Globus pallidus (tissue), 1 donor: ENCODE data around the gene CD101.

Experiments used
- DNase-seq: peaks from one replicate; pipeline ENCODE4 v3.0.0-alpha.2; 2015; ENCODE audit warnings: low spot score

CD101 gene

GRCh38 chr1:116986421-116987255 is 14.9 kb upstream of the CD101 start:
- DNase-seq, result no peak

DNA sequence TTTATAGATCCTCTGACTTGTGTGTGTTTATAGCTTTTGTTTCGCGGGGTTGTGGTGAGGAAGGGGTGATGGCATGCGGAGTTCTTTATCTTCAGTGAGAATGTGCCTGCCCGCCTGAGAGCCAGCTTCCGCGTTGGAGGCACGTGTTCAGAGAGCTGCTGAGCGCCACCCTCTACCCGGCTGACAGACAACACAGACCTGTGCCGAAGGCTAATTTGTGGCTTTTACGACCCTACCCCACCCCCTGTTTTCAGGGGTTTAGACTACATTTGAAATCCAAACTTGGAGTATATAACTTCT is 14.4 kb upstream of the CD101 start:
- DNase-seq, result no peak

DNA sequence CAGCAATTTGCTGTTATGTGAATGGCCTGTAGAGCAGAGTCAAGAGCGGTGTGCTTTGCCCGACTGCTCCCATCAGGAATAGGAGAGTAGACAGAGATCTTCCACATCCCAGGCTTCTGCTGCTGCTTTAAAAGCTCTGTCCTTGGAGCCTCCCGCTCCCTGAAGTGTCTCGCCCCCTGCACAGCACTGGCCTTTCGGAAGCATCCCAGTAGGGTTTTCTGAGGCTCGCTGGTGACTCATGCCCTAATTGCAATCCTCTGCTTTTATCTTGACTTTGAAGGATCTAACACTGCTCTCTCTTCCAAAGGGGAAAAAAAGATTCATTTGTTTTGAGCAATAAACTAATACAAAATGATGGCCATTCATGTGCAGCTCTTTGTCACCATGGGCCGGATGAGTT is 13.3 kb upstream of the CD101 start:
- DNase-seq, result no peak

GRCh38 chr1:116988908-116989307 is 12.7 kb upstream of the CD101 start:
- no peak for DNase-seq

DNA sequence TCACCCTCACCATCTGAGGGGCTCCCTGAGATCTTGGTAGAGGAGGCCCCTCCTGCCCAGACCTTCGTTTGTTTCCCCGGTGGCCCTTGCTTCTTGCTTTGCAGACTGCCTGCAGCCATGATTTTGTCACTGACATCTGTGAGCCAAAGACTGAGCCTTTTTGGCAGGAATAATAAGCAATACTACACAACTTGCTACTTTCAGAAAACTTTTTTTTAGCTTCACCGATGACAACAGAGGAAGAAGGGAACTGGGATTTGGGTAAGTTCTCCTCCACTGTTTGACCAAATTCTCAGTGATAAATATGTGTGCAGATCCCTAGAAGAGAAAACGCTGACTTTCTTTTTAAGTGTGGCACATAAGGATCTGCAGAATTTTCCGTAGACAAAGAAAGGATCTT is 11.7 kb upstream of the CD101 start:
- DNase-seq, result no peak

DNA sequence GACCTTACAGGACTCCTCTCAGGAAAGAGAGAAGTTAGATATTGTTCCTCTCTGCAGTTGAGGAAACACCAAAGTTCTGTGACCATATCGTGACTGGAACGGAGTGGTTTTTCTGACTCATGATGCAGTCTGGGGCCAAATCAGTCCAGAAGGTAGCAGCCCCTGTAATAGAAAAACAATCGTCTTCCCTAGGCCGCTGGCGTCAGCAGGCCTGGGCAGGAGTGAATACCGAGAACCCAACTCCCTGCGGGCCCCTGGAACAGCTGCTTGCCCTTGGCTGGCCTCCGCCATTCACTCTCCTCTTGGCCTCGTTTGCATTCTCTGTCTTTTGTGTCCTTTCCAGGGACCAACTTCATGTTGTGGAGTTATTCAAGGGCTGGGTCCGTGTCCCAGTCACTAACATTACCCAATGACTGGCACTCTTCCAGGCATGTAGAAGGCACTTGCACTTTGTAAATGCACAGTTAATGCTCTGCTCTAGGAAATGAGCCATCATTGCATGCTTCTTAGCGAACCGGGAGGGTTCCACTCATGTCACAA is 10.9 kb upstream of the CD101 start:
- peak; percentile 42 for DNase-seq

- no peak for DNase-seq
Measured at GRCh38 chr1:116991171-116991845, 10.3 kb upstream of the CD101 start.

- no peak for DNase-seq
Measured at GRCh38 chr1:116991918-116992317, 9.6 kb upstream of the CD101 start.

DNA sequence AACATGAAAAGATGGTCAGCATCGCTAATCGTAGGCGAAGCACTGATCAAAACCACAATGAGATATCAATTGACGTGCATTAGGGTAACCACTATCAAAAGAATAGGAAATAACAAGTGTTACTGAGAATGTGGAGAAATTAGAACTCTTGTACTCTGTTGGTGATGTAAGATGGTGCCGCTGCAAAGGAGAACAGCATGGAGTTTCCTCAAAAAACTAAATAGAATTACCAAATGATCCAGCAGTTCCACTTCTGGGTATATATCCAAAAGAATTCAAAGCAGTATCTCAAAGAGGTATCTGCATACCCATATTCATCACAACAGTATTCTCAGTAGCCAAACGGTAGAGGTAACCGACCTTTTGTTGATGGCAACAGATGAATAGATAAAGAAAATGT is 8.3 kb upstream of the CD101 start:
- no peak for DNase-seq

- DNase-seq, result no peak
Measured at GRCh38 chr1:116994411-116994810, 7.1 kb upstream of the CD101 start.

DNA sequence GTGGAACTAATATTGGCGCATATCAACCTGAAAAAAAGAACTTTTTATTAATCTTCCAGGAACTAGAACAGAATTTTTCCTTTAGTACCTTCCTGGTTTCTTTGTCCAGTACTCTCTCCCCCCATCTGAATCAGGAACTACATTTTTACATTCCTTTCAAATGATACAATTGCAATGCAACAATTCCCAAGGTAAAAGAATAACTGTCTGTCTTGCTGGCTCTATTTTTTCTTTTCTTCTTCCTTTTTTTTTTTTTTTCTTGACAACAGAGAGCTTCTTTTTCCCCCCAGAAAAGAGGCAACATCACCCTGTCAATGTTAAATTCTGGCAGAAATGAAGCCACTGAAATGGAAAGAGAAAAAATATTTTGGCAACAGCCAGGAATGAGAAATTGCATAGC is 4.5 kb upstream of the CD101 start:
- DNase-seq, result no peak

DNA sequence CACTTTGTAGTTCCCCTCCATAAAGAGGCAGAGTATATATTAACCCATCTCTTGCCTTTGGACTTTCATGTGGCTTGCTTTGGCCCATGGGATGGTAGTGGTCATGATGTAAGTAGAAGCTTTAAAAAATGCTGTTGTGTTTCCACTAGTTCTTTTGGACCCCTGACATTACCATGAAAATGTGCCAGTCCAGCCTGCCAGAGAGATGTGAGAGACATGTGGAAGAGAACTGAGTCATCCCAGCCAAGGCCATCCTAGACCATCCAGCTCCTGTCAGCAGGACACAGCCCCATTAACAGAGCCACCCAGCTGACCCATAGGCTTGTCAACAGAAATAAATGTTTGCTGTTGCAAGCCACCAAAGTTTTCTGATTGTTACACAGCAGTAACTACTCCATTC is 3.9 kb upstream of the CD101 start:
- DNase-seq, result no peak

DNA sequence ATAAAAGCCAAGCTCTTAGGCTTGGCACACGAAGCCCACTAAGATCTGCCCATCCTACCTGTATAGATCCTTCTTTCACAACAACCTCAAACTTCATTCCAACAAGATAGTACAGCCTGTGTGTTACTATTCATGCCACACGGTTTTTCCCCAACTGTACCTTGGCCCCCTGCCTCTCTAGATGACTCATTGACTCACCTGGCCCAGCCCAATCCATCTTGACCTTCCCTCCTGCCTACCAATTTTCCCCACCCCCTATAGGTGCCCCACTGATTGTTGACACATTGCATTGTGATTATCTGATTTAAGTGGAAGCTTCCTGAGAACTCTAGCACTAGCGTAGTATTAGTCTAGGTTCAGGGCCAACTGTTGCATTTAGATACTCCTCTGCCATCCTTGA is 2.0 kb upstream of the CD101 start:
- no peak for DNase-seq

DNA sequence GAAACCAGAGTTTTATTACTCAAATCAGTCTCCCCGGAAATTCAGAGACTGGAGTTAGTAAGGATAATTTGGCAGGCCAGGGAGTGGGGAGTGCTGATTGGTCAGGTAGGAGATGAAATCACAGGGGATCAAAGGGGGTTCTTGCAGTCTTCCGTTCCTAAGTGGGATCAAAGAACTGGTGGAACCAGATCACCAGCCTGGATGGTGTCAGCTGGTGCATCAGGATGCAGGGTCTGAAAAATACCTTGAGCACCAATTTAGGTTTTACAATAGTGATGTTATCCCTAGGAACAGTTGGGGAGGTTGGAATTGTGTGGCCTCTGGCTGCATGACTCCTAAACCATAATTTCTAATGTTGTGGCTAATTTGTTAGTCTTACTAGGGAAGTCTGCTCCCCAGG is 1.4 kb upstream of the CD101 start:
- DNase-seq, result no peak

DNA sequence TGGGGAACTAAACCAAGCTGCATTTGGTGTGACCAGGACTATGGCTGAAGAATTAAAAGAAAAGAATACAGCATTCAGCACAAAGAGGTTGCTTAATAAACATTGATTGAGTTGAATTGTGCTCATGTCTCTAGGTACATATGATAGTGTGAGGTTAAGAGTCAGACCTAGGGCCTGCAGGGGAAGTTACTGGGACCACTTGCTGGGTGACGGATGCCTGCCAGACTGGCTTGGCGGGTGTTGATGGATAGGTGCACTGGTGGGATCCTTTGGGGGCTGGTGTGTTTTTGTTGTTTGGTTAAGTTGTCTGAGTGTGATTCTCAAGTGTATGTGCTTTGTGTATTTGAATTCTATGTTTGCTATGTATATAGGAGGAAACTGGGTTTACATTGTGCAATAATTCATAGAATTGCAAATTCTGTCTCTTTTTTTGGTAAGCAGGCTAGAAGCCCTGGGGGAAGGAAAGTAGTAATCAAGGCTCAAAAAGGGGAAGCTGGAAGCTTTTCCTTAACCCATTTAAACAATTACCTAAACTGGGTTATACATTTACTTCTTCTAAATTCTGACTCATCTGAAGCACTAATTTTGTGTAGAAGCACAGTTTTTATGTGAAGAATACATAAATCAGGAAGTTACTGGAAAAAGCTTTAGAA is 1.8 kb downstream of the CD101 start:
- no peak for DNase-seq

GRCh38 chr1:117007719-117008013 is 6.1 kb downstream of the CD101 start:
- DNase-seq, result no peak

DNA sequence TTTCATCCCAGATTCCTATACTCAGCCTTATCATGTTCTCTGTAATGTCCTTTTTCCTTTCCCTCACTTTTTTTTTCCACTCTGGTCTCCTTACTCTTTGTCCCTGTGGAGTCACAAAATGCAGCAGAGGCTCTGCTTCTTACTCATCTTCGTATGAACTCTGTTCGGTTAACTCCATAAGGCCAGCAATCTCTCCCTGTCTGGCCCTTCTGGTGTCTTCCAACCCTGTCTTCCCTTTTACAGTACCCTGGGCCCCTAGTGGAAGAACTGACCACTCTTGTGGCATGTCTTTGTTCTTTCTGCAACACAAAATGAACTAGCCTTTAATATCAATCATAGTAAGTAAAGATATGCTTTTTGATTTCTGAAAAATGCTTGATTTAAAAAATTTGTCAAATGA is 7.1 kb downstream of the CD101 start:
- no peak for DNase-seq

GRCh38 chr1:117009132-117009531 is 7.6 kb downstream of the CD101 start:
- DNase-seq, result no peak

DNA sequence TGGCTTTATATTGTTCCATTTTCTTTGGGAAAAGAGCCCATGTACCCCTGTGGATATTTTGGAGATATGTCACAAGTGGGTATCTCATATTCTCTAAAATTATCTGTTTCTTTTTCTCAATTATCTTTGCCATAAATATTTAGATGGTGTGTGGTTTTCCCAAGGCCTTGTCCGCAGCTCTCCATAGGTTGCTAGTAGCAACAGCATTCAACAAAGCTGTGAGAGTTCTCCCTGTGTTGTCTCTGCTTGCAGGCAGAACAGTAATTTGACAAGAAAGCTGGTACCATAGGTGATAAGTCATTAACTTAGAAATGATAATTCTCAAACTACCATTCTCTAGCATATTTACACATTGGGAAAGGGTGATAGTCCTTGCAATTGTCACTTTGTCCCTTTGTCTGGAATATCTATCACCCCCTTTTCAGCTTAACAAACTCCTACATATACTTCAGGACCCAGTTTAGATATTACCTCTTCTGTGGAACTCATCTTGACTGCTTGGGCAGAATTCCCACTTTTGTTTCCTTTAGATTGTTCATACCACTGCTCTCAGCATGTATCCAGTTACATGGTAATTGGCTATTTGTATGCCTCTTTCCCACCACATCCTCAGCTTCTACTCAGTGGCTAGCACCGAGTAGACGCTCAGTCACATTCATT is 8.9 kb downstream of the CD101 start:
- no peak for DNase-seq

DNA sequence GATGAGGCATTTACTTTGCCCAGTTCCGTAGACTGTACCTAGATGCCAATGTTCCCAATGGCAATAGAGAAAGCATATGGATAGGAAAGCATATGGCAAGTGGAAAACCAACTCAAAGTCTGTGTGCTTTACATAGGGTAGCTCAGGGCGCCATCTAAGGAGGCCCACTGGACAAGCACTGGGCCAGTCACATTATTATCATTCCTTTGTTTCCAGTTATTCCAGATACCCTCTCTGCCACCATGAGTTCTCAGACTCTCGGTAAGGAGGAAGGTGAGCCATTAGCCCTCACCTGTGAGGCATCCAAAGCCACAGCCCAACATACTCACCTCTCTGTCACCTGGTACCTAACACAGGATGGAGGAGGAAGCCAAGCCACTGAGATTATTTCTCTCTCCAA is 9.8 kb downstream of the CD101 start:
- no peak for DNase-seq

- DNase-seq, result no peak
Measured at GRCh38 chr1:117013309-117013858, 11.8 kb downstream of the CD101 start.

GRCh38 chr1:117014209-117014608 is 12.6 kb downstream of the CD101 start:
- no peak for DNase-seq

DNA sequence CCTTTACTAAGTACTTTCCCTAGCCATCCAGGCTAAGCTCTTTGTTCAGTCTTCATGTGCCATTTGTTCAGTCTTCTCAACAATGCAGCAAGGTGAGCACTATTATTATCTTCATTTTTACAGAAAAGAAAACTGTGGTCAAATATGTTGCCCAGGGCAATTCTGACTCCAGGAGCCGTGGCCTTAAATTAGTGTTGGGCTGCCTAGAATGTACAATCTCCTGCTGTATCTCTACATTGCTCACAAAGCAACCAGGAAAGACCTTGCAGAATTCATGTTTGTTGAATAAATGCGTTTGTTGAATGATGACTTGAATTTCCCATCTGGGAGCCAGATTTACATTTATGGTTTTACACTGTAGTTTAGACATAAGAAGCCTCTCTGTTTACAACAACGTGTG is 14.2 kb downstream of the CD101 start:
- no peak for DNase-seq
